Activated naive CD8-positive, alpha-beta T cell treated with anti-CD3 and anti-CD28 coated beads, Interleukin-2, amount 10 ng/mL, durations not matched to agents 7 days and 5 days (primary cell): ENCODE data around the gene ZNF101. TPM values are rescaled to one million over a fixed set of nuclear protein-coding genes. Genes with fewer than 3 reads are reported as not detected.

ENCODE experiments used
- ATAC-seq: fragments of 150-1000 bp; cut with Tn5 transposase; one replicate; pipeline ENCODE4 v1.10.0; 2021; ENCODE audit warnings: low read depth, moderate library complexity
- POLR2A ChIA-PET: fragments of 350-600 bp; sonication (Branson Sonifier 250); formaldehyde crosslinking; loops from one replicate; lab custom pipeline; 2021; ENCODE audit warnings: antibody characterized with exemption; lab: Charles Lee
- DNase-seq: peaks from one replicate; pipeline ENCODE4 v3.0.0; 2021
- H3K27ac Mint-ChIP-seq: one replicate; pipeline ENCODE4 v1.8.0; 2022; ENCODE audit warnings: mild to moderate bottlenecking, mixed read lengths
- H3K27me3 Mint-ChIP-seq: one replicate; pipeline ENCODE4 v1.8.0; 2022; ENCODE audit warnings: mild to moderate bottlenecking, moderate library complexity, mixed read lengths
- H3K36me3 Mint-ChIP-seq: one replicate; pipeline ENCODE4 v1.8.0; 2021; ENCODE audit warnings: mild to moderate bottlenecking, mixed read lengths
- H3K4me1 Mint-ChIP-seq: one replicate; pipeline ENCODE4 v1.8.0; 2021; ENCODE audit warnings: mixed read lengths
- H3K4me3 Mint-ChIP-seq: one replicate; pipeline ENCODE4 v1.8.0; 2022; ENCODE audit warnings: mild to moderate bottlenecking, moderate library complexity, mixed read lengths
- H3K9me3 Mint-ChIP-seq: one replicate; pipeline ENCODE4 v1.8.0; 2021; ENCODE audit warnings: mixed read lengths
- total RNA-seq, 2 experiments: library from RNA; stranded (reverse); gene quantifications; one replicate each; pipeline ENCODE4 v1.2.3, GENCODE V29; 2021

The ZNF101 gene
- total RNA-seq, 2 experiments from 2014 or later = 123 to 126 TPM

DNA sequence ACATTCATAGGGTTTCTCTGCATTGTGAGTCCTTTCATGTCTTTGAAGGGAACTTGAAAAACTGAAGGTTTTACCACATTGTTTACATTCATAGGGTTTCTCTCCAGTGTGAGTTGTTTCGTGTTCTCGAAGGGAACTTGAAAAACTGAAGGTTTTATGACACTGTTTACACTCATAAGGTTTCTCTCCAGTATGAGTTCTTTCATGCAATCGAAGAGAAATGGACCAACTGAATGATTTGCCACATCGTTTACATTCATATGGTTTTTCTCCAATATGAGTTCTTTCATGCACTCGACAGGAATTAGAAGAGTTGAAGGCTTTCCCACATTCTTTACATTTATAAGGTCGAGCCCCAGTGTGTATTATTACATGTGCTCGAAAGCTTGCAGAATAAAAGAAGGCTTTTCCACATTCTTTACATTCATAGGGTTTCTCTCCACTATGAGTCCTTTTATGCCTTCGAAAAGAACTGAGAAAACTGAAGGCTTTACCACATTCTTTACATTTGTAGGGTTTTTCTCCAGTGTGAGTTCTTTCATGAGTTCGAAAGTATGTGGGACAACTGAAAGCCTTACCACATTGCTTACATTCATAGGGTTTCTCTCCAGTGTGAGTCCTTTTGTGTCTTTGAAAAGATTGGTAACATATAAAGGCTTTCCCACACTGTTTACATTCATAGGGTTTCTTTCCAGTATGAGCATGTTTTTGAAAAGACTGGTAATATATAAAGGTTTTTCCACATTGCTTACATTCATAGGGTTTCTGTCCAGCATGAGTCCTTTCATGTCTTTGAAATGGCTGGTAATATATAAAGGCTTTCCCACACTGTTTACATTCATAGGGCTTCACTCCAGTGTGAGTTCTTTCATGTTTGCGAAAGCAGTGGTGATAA lies 43.5 kb downstream of the ZNF101 start:
- DNase-seq = no peak
- Mint-ChIP-seq H3K4me1 (no peaks in the 10 kb centered on the region), H3K36me3 (peaks cover 87% of the 10 kb centered on the region), H3K27ac (no peak overlapping the region), H3K4me3 (no peak overlapping the region), H3K27me3 (no peaks in the 10 kb centered on the region), H3K9me3 (peaks cover 37% of the 10 kb centered on the region)
- no peak for ATAC-seq
- POLR2A ChIA-PET = no interaction called here

DNA sequence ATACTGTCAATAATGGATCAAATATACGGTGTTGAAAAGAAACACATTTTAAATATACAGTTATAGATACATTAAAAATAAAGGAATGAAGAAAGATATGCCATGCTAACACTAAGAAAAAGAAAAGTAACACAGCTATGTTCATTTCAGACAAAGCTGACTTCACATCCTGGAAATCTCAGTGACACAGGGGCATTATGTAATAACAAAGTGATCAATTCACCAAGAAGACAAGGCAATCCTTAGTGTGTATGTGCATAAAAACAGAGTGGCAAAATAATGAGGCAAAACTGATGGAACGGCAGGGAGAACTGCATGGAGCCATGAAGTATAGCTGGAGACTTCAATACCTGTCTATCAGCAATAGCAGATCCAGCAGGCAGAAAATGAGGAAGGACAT lies 51.2 kb downstream of the ZNF101 start:
- DNase-seq = no peak
- Mint-ChIP-seq H3K9me3 (peaks cover 54% of the 10 kb centered on the region), H3K4me1 (peaks cover 4% of the 10 kb centered on the region), H3K4me3 (no peak overlapping the region), H3K27ac (no peak overlapping the region), H3K27me3 (no peaks in the 10 kb centered on the region), H3K36me3 (peaks cover 71% of the 10 kb centered on the region)
- POLR2A ChIA-PET = no interaction called here
- ATAC-seq = no peak

DNA sequence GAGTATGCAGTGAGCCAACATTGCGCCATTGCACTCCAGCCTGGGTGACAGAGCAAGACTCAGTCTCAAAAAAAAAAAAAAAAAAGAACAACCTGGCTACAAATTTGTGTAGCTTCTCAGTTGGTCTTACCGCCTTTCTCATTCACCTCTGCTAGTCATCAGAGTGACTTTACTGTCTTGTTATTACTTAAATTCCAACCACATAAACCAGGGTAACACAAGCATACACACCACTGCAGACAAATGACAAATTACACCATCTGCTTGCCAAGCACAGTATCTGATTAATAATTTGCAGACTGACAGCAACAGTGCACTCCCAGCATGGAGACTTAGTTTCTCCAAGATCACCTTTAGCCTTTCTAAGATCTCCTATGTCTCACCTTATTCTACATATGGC lies 53.3 kb downstream of the ZNF101 start:
- H3K36me3 Mint-ChIP-seq = peaks cover 69% of the 10 kb centered on the region
- ATAC-seq (no peak), DNase-seq (no peak)
- H3K4me1 Mint-ChIP-seq = peaks cover 4% of the 10 kb centered on the region
- H3K4me3 Mint-ChIP-seq = no peak overlapping the region
- no peak overlapping the region for H3K27ac Mint-ChIP-seq
- H3K27me3 Mint-ChIP-seq = no peaks in the 10 kb centered on the region
- POLR2A ChIA-PET = no interaction called here
- peaks cover 56% of the 10 kb centered on the region for H3K9me3 Mint-ChIP-seq

DNA sequence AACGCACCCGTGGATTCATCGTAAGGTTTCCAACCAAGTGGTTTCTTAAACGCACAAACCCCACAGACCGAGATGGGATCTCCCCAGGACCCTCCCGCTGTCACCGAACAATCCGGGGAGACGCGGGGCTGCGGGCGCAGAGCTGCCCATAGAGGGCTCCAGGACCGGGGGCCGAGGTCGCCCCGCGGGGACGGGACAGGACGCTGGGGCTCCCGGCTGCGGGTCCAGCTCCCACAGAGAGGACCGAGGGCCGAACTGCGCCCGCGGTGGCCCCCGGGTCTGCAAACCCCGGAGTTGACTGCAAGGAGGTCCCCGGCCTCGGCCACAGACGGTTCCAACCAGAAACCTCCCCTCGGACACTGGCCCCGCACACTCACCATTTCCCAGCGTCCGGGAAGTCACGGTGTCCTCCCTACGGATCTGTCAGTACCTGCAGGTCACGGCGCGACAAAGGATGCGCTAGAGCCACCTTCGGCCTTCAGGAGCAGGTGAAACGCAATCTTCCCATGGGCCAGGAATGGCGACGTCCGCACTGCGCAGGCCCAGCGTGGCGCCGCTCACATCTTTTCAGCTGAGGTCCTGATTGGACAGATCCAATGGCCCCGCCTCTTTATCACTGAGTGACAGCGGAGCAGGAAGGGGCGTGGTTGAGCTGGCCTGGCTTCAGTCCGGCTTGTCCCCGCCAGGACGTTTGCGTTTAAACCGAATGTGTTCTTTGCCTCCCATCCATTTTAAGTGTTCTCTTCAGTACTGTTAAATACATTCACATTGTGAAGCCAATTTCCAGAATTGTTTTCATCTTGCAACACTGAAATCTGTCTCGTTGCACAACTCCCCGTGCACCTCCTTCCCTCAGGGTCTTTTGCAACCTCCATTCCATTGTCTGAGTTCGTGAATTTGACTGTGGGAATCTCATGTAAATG lies 64.2 kb downstream of the ZNF101 start, which contains the start of gene ZNF14:
TSS of gene ZNF14 (minus strand) at position 534 of the 923 bp plus-strand sequence. CDS start at position 380, 154 bp downstream.
- DNase-seq = peak; percentile 85
- POLR2A ChIA-PET = interaction anchor here (0.5 to 2.6 kb wide), 14 partner anchors 12 to 691 kb away, joined by 3 to 25 read pairs (median 7); partner anchors contain the start of genes ATP13A1, ZNF101, ZNF253 and ZNF506
- peak within 1 kb of the TSS; percentile 97 for H3K27ac Mint-ChIP-seq
- H3K4me1 Mint-ChIP-seq = peaks cover 16% of the 10 kb centered on the region
- no peaks in the 10 kb centered on the region for H3K27me3 Mint-ChIP-seq
- ATAC-seq = peak; percentile 100
- H3K36me3 Mint-ChIP-seq = peaks cover 45% of the 10 kb centered on the region
- peaks cover 15% of the 10 kb centered on the region for H3K9me3 Mint-ChIP-seq
- H3K4me3 Mint-ChIP-seq = peak within 1 kb of the TSS; percentile 99

Other genes with a start within 250 kb of the ZNF101 start
- gene TSSK6, start 153.3 kb upstream of the ZNF101 start, total RNA-seq = 1 to 10 TPM; 5.8 to 6.5 TPM
- gene NDUFA13, start 152.6 kb upstream of the ZNF101 start, total RNA-seq = 100 to 1,000 TPM; 306 to 336 TPM
- gene YJEFN3, start 139.9 kb upstream of the ZNF101 start, total RNA-seq = 10 to 100 TPM; 11.7 to 11.9 TPM
- gene CILP2, start 130.6 kb upstream of the ZNF101 start, total RNA-seq = under 1 TPM; 0.11 to 0.14 TPM
- gene PBX4, start 50.2 kb upstream of the ZNF101 start, total RNA-seq = 10 to 100 TPM; 41.3 to 46.1 TPM
- gene LPAR2, start 40.6 kb upstream of the ZNF101 start, total RNA-seq = 10 to 100 TPM; 73.6 to 73.8 TPM
- gene GMIP, start 25.2 kb upstream of the ZNF101 start, total RNA-seq = 100 to 1,000 TPM; 128 to 135 TPM
- gene ATP13A1, start 5.2 kb upstream of the ZNF101 start, total RNA-seq = 100 to 1,000 TPM; 108 to 115 TPM
- 10 to 100 TPM; 13.7 to 16.9 TPM for gene ZNF14, start 64.3 kb downstream of the ZNF101 start, total RNA-seq
- 10 to 100 TPM; 39.4 to 41.5 TPM for gene ZNF506, start 152.9 kb downstream of the ZNF101 start, total RNA-seq
- 10 to 100 TPM; 25.6 to 32.4 TPM for gene ZNF253, start 197.0 kb downstream of the ZNF101 start, total RNA-seq
- 10 to 100 TPM; 20.3 to 22.2 TPM for gene ZNF93, start 232.1 kb downstream of the ZNF101 start, total RNA-seq